Lower lobe of right lung (tissue), 2 donors: Measurements from ENCODE around the gene GP5. TPM values are rescaled to one million over a fixed set of nuclear protein-coding genes. Genes with fewer than 3 reads are reported as not detected.

Experiments used
- ATAC-seq, 2 donors: fragments of 200-7000 bp; cut with Tn5 transposase; one replicate each; pipeline ENCODE4 v1.9.1; 2020 to 2022; ENCODE audit warnings: mild to moderate bottlenecking in 2 of 2, moderate library complexity in 2 of 2
- DNase-seq: peaks from one replicate; pipeline ENCODE4 v3.0.0-alpha.2; 2020
- H3K27ac ChIP-seq: fragments of 200-600 bp; one replicate; pipeline ENCODE4 v1.8.0; 2022
- H3K27me3 ChIP-seq: fragments of 200-600 bp; one replicate; pipeline ENCODE4 v1.8.0; 2022; ENCODE audit warnings: low read depth
- H3K36me3 ChIP-seq: fragments of 200-600 bp; one replicate; pipeline ENCODE4 v1.8.0; 2022; ENCODE audit warnings: mild to moderate bottlenecking
- H3K4me1 ChIP-seq: fragments of 200-600 bp; one replicate; pipeline ENCODE4 v1.8.0; 2022
- H3K4me3 ChIP-seq: fragments of 200-600 bp; one replicate; pipeline ENCODE4 v1.8.0; 2022; ENCODE audit warnings: mild to moderate bottlenecking
- H3K9me3 ChIP-seq: fragments of 200-600 bp; one replicate; pipeline ENCODE4 v1.8.0; 2022
- CTCF ChIP-seq: fragments of 200-600 bp; IDR thresholded peaks from one replicate; pipeline ENCODE4 v1.8.0; 2022; ENCODE audit warnings: antibody characterized with exemption, mild to moderate bottlenecking
- intact Hi-C: fragments of 100-400 bp; cut with DNase I; formaldehyde crosslinking; loops from one replicate; pipeline ENCODE4 v1.11.0; 2022
- total RNA-seq: library from RNA; stranded (reverse); fragmentation: NEBNext Ultra II Directional; extraction: Animal tissue kit (Norgen Biotek cat#: 25700); gene quantifications from one replicate; pipeline ENCODE4 v1.2.1, GENCODE V29; 2021
- donor health status: DM: no; HTN: yes; CAD: no; lungs with severe emphysema.

The GP5 gene
- total RNA-seq, 1 donor from 2014 or later: 0.38 TPM

- DNase-seq (no peak), ATAC-seq (no peak)
- Histone ChIP-seq H3K4me3 (no peak overlapping the region), H3K27me3 (peaks cover 20% of the 10 kb centered on the region), H3K36me3 (no peaks in the 10 kb centered on the region), H3K27ac (no peak overlapping the region), H3K9me3 (no peaks in the 10 kb centered on the region), H3K4me1 (peaks cover 7% of the 10 kb centered on the region)
- intact Hi-C loops: no loop called here
- no peak for TF ChIP-seq CTCF
Measured at GRCh38 chr3:194377708-194378107, 21.4 kb downstream of the GP5 start.

DNA sequence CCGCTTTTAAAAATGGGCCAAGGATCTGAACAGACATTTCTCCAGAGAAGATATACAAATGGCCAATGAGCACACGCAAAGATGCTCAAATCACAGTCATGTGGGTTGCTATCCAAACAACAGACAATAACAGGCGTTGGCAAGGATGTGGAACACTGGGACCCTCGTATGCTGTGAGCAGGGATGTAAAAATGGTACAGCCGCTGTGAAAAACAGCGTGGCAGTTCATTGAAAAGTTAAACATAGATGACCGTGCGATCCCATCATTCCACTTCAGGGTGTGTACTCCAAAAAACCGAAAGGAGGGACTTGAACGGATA is 22.9 kb downstream of the GP5 start:
- no peak for TF ChIP-seq CTCF
- Histone ChIP-seq H3K27me3 (peaks cover 15% of the 10 kb centered on the region), H3K27ac (no peak overlapping the region), H3K4me3 (no peak overlapping the region), H3K4me1 (peaks cover 2% of the 10 kb centered on the region), H3K9me3 (no peaks in the 10 kb centered on the region), H3K36me3 (no peaks in the 10 kb centered on the region)
- intact Hi-C loops: no loop called here
- no peak for DNase-seq
- no peak for ATAC-seq

DNA sequence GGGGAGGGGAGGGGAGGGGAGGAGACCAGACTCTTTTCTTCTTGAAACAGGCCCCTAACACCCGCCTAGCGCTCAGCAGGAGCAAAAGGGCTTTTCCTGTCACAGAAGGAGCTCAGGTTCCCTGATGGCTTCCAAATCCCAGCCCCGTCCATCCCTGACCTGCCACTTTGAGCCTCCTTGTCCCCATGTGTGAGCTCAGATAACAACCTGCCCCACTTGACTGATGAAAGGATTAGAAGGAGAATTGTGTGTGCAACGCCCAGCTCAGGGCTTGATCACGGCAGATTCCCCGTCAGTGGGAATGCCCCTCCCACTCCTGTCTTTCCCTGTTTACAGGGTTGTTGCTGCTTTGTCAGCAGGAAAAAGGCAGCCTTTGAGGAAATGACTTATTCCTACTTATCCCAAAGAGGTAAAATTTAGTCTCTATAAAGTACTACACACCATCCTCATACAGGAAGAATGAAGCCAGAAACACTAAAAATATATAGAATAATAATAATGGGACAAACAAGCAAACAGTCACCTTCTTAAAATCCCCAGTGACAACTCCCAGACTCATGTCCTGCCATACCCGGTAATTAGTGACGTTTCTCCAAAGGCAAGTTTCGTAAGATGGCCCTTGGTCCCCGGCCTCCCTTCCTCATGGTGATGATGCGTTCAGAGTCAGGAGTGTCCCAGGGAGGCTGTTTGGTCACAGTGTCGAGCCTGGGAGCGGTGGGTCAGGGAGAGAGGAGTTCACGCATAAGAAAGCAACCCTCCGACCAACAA is 23.4 kb downstream of the GP5 start:
- no peaks in the 10 kb centered on the region for H3K4me1 ChIP-seq
- no peak for DNase-seq

GRCh38 chr3:194374935-194375334 is 24.1 kb downstream of the GP5 start:
- no peaks in the 10 kb centered on the region for H3K9me3 ChIP-seq
- intact Hi-C loops: no loop called here
- no peak overlapping the region for H3K27ac ChIP-seq
- no peak for TF ChIP-seq CTCF
- ATAC-seq: no peak
- H3K27me3 ChIP-seq: peaks cover 11% of the 10 kb centered on the region
- H3K4me3 ChIP-seq: no peak overlapping the region
- H3K4me1 ChIP-seq: no peaks in the 10 kb centered on the region
- H3K36me3 ChIP-seq: no peaks in the 10 kb centered on the region
- no peak for DNase-seq

More for the DNA sequence above, 23.4 kb downstream of the GP5 start:
- H3K9me3 ChIP-seq: no peaks in the 10 kb centered on the region
- H3K27ac ChIP-seq: no peak overlapping the region
- intact Hi-C loops: no loop called here
- no peak for TF ChIP-seq CTCF
- no peak overlapping the region for H3K4me3 ChIP-seq
- no peaks in the 10 kb centered on the region for H3K36me3 ChIP-seq
- ATAC-seq: no peak
- peaks cover 12% of the 10 kb centered on the region for H3K27me3 ChIP-seq

- H3K27ac ChIP-seq: no peak overlapping the region
- DNase-seq: peak; percentile 12
- intact Hi-C loops: no loop called here
- no peak for TF ChIP-seq CTCF
- H3K4me3 ChIP-seq: no peak overlapping the region
- no peak for ATAC-seq
- H3K9me3 ChIP-seq: no peaks in the 10 kb centered on the region
- H3K36me3 ChIP-seq: no peaks in the 10 kb centered on the region
- no peaks in the 10 kb centered on the region for H3K4me1 ChIP-seq
- H3K27me3 ChIP-seq: peaks cover 21% of the 10 kb centered on the region
Measured at GRCh38 chr3:194373899-194374298, 25.2 kb downstream of the GP5 start.
